ENCODE data around the gene UBR4. TPM values are rescaled to one million over a fixed set of nuclear protein-coding genes. Genes with fewer than 3 reads are reported as not detected.

Gene UBR4
- total RNA-seq, 4 donors from 2014 or later, result 214 to 324 (median 272) TPM

- no peak overlapping the region for H3K4me3 ChIP-seq
- H3K9me3 ChIP-seq, result no peaks in the 10 kb centered on the region
- H3K27ac ChIP-seq, result peak overlapping the region; percentile 24
- H3K4me1 ChIP-seq, result peaks cover 30% of the 10 kb centered on the region
- no peak for DNase-seq (ENCODE audit: low spot score in 2 of 2)
- TF ChIP-seq POLR2AphosphoS5 (IDR thresholded peaks at IDR 0.05) (no peak), EP300 (IDR thresholded peaks at IDR 0.05) (no peak), POLR2A (IDR thresholded peaks at IDR 0.05) (no peak), CTCF (IDR thresholded peaks at IDR 0.05) (no peak)
- 33% methylated on average over 7 of the region's 8 CpGs for WGBS
- H3K36me3 ChIP-seq, result no peaks in the 10 kb centered on the region
- peaks cover 35% of the 10 kb centered on the region for H3K27me3 ChIP-seq
These were observed 156.6 kb downstream of the UBR4 start for GRCh38 chr1:19053486-19053885.

- no peaks in the 10 kb centered on the region for H3K9me3 ChIP-seq
- H3K4me1 ChIP-seq, result peaks cover 14% of the 10 kb centered on the region
- H3K27me3 ChIP-seq, result peaks cover 19% of the 10 kb centered on the region
- H3K36me3 ChIP-seq, result no peaks in the 10 kb centered on the region
- no peak for TF ChIP-seq POLR2A (IDR thresholded peaks at IDR 0.05)
- no peak for TF ChIP-seq CTCF (IDR thresholded peaks at IDR 0.05)
- TF ChIP-seq POLR2AphosphoS5 (IDR thresholded peaks at IDR 0.05), result no peak
- TF ChIP-seq EP300 (IDR thresholded peaks at IDR 0.05), result no peak
- no peak overlapping the region for H3K27ac ChIP-seq
- no peak for DNase-seq (ENCODE audit: low spot score in 2 of 2)
- H3K4me3 ChIP-seq, result no peak overlapping the region
- 88% methylated on average over 5 of the region's 5 CpGs for WGBS
These were observed 160.3 kb downstream of the UBR4 start for GRCh38 chr1:19049798-19050197.

- WGBS, result 39% methylated on average over 15 of the region's 15 CpGs
- Histone ChIP-seq H3K4me1 (peaks cover 10% of the 10 kb centered on the region), H3K4me3 (no peak overlapping the region), H3K9me3 (no peaks in the 10 kb centered on the region), H3K27me3 (peaks cover 14% of the 10 kb centered on the region), H3K27ac (no peak overlapping the region), H3K36me3 (no peaks in the 10 kb centered on the region)
- DNase-seq (ENCODE audit: low spot score in 2 of 2), result no peak
- TF ChIP-seq CTCF (IDR thresholded peaks at IDR 0.05), result no peak
- no peak for TF ChIP-seq POLR2AphosphoS5 (IDR thresholded peaks at IDR 0.05)
- no peak for TF ChIP-seq EP300 (IDR thresholded peaks at IDR 0.05)
- TF ChIP-seq POLR2A (IDR thresholded peaks at IDR 0.05), result no peak
These were observed 160.8 kb downstream of the UBR4 start for GRCh38 chr1:19049128-19049768.

GRCh38 chr1:19046972-19047731, 162.9 kb downstream of the UBR4 start:
- Histone ChIP-seq H3K27me3 (peaks cover 21% of the 10 kb centered on the region), H3K36me3 (no peaks in the 10 kb centered on the region), H3K4me1 (peaks cover 4% of the 10 kb centered on the region), H3K9me3 (no peaks in the 10 kb centered on the region), H3K27ac (no peak overlapping the region), H3K4me3 (no peak overlapping the region)
- TF ChIP-seq POLR2AphosphoS5 (IDR thresholded peaks at IDR 0.05) (no peak), CTCF (IDR thresholded peaks at IDR 0.05) (no peak), EP300 (IDR thresholded peaks at IDR 0.05) (no peak), POLR2A (IDR thresholded peaks at IDR 0.05) (no peak)
- DNase-seq (ENCODE audit: low spot score in 2 of 2), result peak in 1 of 2 donors; percentile 51
- 80% methylated on average over 7 of the region's 10 CpGs for WGBS

All from suprapubic skin (tissue), 4 donors.